NK-92 (cell line): Measurements from ENCODE around the gene NOVA2.

ENCODE experiments used
- DNase-seq: peaks from one replicate; lab custom pipeline; 2025; ENCODE audit not compliant: unreplicated experiment; lab: John Stamatoyannopoulos, UW

NOVA2 gene

GRCh38 chr19:45968626-45969025 is 5.0 kb downstream of the NOVA2 start:
- DNase-seq = no peak

DNA sequence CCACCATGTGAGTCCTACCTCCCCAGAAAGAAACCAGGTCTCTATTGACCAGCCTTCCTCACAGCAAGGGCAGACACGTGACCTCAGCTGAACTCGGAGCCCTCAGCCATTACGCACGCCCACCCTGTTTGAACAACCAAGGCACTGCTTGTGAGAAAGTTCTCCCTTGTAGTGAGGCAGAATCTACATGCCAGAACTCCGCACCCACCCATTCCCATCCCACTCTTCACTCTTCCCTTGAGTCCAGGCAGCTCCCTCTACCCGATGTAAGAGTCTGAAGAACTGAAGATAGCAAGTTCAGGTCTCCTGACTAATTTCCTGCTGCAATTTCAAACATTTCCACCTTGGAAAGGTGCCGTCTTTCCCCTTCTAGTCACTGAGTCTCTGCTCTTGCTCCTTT is 6.4 kb downstream of the NOVA2 start:
- no peak for DNase-seq

DNA sequence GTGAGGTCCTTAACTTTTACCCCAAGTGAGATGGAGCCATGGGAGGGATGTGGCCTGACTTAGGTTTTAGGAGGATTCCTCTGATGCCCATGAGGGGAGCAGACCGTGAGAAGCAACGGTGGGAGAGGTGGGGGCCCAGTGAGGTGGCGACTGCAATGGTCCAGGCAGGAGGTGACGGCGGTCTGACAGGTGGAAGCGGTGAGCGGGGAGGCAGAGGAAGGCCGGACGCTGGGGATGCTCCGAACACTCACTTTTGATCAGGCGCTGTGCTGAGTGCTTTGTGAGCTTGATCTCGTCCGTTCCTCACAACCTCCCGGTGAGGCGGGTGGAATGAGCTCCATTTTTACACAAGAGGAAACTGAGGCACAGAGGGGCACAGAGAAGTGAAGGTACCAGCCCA is 11.6 kb downstream of the NOVA2 start:
- no peak for DNase-seq

DNA sequence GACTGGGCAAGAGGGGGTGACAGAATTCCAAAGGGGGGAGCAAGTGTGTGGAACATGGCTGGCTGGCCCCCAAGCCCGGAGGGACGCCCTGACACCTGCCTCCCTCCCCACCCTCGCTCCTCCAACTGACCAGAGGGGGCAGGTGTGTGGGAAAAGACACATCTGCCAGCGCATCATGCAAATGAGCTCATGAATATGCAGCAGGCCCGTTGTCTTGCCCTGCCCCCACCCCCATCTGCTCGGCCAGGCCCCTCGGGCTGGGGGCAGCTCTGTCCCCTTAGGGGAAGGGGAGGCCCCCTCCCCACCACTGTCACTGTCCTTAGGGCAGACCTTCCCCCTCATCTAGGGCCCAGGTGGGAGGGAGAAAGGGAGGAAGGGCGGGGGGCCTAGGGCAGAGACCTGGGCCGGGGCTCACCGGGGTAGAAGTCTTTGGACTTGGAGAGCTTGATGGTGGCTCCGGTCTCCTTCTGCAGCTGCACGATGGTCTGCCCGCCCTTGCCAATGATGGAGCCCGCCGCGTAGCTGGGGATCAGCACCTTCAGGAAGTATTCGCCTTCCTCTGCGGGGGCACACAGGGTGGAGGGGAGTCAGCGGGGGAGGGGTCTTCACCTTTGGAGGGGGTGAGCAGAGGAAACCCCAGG is 12.9 kb downstream of the NOVA2 start:
- DNase-seq = no peak

- DNase-seq = no peak
These were observed 14.1 kb downstream of the NOVA2 start for GRCh38 chr19:45959517-45960025.

DNA sequence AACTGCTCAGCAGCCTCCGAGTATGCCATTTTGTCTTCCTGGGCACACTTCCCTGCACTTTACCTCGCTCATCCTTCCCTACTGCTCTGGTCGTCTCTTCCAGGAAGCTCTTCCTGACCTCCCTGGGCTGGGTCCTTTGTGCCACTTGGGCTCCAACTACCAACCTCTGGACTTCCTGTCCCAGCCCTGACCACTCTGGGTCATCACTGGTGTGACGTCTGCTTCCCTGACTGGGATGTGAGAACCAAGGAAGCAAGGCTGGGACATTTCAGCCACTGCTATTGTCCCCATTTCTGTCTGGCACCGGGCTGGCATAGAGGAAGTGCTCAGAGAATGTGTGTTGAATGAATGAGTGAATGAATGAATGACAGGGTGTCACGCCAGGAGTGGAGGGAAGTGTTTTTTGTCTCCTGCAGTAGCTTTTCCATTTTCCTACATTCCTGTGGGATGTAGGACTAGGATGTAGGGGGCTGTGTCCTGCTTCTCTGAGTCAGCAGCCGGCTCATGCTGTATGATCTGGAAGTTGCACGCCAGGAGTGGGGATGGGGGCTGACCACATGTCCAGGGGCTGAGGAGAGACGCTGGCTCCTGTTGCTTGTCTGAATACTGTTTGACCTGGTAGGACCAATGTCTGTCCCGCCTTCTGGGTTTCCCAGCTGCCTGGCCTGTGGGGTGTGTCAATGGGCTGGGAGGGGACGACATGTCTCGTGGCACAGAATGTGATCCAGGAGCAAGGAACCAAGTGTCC is 14.7 kb downstream of the NOVA2 start:
- no peak for DNase-seq

DNA sequence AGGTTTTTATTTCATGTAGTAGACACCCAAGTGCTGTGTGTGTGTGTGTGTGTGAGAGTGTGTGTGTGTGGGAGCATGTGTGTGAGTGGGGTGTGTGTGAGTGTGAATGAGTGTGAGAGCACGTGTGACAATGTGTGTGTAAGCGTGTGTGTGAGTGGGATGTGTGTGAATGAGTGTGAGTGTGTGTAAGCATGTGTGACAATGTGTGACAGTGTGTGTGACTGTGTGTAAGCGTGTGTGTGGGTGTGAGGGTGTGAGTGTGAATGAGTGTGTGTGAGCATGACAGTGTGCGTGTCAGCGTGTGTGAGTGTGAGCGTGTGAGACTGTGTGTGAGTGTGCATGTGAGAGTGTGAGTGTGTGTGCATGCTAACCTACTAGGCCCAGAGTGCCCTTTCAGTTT is 15.3 kb downstream of the NOVA2 start:
- DNase-seq = no peak

DNA sequence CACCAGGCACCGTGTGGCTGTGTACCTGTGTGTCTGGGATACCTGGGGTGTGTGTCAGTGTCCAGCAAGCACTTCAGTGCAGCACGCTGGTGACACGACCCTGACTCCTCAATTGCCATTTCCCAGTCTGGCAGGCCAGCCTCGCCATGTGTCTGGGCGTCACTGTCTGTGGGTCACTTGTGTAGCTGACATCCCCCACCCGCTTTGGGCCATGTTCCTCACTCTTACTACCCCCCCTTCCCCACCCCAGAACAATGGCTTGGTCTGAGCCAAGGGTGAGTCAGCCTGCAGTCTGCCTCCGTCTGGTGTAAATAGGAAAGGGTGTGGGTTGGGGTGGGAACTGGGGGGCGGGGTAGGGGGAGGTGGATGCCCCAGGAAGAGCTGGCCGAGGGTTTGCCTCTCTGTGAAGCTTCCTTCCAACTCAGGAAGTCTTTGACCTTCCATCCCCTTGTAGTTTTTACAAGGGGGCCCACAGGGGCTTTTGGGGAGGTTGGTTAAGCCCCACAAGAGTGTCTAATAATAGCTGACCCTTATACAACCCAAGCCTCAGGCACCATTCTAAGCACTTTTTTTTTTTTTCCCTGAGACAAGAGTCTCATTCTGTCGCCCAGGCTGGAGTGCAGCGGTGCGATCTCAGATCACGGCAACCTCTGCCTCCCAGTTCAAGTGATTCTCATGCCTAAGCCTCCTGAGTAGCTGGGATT is 17.6 kb downstream of the NOVA2 start:
- no peak for DNase-seq

GRCh38 chr19:45954156-45954555 is 19.5 kb downstream of the NOVA2 start:
- DNase-seq = no peak

DNA sequence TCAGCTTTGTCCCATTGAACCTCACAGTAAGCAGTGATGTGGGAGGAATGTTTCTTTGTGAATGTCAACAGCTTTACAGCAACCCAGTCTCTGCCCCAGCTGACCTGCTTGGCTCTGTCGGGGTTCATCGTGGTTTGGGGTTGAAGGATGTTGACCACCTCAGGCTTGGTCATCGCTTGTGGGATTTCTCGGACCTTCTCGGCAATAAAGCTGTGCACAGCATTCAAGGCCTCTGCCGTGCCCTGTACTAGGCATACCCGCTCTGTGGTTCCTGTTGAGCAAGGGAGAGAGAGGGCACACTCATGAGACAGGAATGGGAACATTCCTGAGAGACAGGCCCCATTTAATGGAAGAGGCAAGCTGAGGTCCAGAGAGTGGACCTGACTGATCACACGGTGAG is 20.0 kb downstream of the NOVA2 start:
- DNase-seq = no peak

DNA sequence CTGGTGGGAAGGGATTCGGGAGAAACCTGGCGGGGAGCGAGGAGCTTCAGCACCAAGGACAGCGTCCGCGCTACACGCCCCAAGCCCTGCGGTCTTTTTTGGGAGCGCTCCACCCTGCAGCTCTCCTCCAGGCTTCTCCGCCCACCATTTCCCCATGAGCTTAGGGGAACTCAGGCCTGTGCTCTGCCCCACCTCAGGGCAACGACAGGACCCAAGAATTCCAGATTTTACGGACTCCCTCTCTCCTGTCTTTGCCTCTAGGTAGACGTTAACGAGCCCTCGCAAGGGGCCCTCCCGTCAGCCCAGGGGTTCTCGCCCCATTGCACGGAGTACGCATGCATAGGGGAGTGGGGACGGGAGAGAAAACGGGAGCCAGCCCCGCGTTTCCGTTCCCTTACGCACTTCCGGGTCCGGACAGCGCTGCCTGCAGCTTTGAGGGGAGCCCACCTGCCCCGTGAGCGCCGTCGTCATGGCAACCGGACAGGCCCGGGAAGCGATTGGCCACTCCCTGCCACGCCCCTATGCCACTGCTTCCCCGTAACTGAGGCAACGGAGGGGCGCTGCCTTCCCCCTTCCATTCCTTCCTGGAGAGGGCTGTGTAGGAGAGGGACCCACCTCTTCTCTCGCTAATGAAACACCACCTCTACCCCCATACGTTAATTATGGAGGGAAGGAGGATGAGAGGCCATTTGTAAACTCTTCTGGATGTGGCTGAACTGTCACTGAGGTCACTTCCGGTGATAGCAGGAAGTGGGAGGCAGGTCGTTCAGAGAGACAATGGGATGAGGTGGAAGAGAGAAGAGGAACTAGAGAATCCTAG is 20.8 kb downstream of the NOVA2 start:
- DNase-seq = no peak

GRCh38 chr19:45952341-45952685 is 21.4 kb downstream of the NOVA2 start:
- no peak for DNase-seq

DNA sequence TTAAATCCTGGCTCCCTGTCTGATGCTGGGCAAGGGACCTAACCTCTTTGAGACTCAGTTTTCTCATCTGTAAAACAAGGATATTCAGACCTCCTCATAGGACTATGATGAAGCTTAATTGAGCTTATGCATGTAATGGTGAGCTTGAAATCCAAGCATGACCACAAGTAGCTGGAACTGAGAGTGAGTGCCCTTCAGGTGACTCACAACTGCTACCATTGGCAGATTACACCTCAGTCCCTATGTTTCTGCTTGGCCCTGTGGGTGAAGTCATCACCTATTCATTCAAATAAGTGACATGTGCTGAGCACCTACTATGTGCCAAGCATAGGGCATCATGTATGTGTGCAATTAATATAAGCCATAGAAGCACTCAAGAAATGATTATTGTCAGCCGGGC is 25.7 kb downstream of the NOVA2 start:
- no peak for DNase-seq

DNA sequence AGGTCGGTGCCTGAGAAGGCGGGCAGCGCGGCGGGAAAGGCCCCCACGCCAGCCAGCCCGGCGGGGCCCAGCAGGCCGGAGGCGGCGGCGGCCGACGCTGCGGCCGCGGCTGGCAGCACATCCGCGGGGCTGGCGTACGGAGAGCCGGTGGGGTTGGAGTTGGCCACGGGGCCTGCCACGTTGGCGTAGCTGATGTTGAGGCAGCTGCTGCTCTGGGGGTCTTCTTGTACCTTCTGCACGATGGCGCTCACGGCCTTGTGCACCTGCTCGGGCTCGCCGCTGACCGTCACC is 33.2 kb downstream of the NOVA2 start:
- no peak for DNase-seq

- no peak for DNase-seq
These were observed 33.7 kb downstream of the NOVA2 start for GRCh38 chr19:45939792-45940514.

DNA sequence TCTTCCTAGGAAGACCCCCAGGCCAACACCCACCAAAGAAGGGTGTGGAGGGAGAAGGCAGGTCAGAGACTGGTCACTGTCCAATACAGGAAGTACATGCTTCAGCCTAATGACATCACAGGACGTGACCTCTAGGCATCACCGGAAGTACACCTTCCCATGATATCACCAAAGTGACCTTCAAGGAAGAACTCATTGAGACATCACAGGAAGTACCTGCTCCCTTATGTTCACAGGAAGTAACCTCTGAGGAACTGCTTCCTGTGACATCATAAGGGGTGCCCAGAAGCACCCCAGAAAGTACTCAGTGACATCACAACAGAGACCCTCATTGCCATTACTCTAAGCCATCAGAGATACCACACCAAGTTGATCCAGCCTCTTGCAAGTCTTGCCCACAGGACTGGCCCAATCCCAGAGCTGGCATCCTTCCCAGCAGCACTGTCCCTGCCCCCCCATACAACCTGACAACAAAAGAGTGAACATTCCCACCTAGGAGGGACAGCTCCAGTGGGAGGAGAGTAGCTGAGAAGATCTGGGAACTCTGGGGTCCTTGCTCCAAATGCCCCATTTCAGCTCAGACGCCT is 34.8 kb downstream of the NOVA2 start:
- DNase-seq = no peak

DNA sequence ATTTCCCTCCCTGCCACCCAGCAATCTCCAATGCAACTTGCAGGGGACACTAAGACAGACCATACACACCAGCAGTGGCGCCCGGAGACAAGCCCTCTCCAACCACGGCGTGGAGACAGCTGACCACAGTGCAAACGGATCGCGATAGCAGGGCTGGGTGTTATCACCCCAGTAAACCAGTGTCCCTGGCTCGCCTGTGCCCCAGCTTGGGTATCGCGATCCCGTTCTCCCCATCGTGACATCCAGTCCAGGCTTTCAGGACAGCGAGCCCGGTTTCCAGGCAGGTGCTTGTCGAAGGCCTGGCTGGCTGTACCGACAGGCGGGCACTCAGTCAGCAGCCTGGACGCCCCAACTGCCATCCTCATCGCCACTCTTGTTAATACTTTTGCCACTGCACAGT is 38.4 kb downstream of the NOVA2 start:
- no peak for DNase-seq

DNA sequence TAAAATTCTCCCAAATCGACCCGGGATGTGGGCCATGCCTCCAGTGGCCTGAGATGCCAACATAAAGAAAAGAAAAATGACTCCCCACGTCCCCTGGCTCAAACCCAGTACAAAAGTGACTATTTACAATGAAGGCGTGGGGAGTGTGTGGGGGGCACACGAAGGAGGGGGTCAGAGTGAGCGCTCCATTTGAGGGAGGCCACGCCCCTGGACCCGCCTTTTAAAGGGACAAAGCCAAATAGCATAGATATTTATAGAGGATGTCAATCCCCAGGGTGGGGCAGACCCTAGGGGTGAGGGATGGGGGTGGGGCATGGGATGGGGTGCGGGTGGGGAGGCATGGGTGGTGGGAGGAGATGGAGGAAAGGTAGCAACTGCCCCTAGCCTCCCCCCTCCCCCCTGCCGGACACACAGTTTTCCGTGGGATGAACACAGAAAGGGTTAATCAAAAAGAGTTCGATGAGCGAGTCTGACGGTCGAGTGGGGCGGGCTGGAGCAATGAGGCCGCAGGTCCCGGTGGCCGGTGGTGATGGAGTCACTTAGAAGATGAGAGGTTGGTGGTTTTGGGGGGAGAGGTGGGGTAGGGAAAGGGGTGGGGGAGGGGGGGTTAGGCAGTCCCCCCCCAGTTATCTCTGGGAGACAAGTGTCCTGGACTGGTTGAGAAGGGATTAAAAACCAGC is 39.0 kb downstream of the NOVA2 start:
- DNase-seq = no peak

DNA sequence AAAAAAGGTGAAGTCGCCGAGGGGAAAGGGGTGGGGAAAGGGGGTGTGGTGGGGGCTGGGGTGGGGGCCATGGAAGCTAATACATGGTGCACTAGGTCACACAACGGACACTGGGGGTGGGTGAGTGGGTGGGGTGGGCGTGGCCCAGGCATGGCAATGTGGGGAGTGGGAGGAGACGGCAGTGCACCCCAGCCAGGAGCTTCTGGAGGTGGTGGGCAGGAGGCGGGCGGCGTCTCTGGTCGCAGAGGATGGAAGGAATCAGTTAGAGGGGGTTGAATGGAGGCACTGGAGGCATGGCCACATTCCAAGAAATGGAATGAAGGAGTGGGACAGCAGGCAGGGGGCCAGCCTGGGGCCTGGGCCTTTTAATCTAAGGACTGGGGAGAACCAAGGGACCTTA is 39.9 kb downstream of the NOVA2 start:
- no peak for DNase-seq

- no peak for DNase-seq
These were observed 42.6 kb downstream of the NOVA2 start for GRCh38 chr19:45931055-45931454.
